Measurements from ENCODE around the gene CCDC9. TPM values are rescaled to one million over a fixed set of nuclear protein-coding genes. Genes with fewer than 3 reads are reported as not detected.

CCDC9 gene
- total and polyA plus RNA-seq, 2 of the 13 experiments (the other 11 are each of a cell fraction or from before 2014, with no cell fraction given): 2.9 to 6.3 TPM

- TF ChIP-seq ATRX (CRISPR knock-in tag; IDR thresholded peaks at IDR 0.05; ENCODE audit: borderline replicate concordance): no peak
- no peak for TF ChIP-seq DDIT3 (CRISPR knock-in tag; IDR thresholded peaks at IDR 0.05)
- no peak for TF ChIP-seq AHR (CRISPR knock-in tag; IDR thresholded peaks at IDR 0.05)
- TF ChIP-seq DZIP1 (CRISPR knock-in tag; IDR thresholded peaks at IDR 0.05): no peak
- TF ChIP-seq, protein P1, sequence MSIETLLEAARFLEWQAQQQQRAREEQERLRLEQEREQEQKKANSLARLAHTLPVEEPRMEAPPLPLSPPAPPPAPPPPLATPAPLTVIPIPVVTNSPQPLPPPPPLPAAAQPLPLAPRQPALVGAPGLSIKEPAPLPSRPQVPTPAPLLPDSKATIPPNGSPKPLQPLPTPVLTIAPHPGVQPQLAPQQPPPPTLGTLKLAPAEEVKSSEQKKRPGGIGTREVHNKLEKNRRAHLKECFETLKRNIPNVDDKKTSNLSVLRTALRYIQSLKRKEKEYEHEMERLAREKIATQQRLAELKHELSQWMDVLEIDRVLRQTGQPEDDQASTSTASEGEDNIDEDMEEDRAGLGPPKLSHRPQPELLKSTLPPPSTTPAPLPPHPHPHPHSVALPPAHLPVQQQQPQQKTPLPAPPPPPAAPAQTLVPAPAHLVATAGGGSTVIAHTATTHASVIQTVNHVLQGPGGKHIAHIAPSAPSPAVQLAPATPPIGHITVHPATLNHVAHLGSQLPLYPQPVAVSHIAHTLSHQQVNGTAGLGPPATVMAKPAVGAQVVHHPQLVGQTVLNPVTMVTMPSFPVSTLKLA (IDR thresholded peaks at IDR 0.05): no peak
- TF ChIP-seq, protein P2, sequence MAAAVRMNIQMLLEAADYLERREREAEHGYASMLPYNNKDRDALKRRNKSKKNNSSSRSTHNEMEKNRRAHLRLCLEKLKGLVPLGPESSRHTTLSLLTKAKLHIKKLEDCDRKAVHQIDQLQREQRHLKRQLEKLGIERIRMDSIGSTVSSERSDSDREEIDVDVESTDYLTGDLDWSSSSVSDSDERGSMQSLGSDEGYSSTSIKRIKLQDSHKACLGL (CRISPR knock-in tag; IDR thresholded peaks at IDR 0.05): no peak
- no peak for TF ChIP-seq SOX13 (IDR thresholded peaks at IDR 0.05)
- TF ChIP-seq SOX13 (CRISPR knock-in tag; conservative IDR thresholded peaks at IDR 0.05 in 1 of 2, IDR thresholded peaks at IDR 0.05 in 1 of 2): no peak
- TF ChIP-seq SUZ12 (IDR thresholded peaks at IDR 0.05; ENCODE audit: low read depth, low read length): no peak
- TF ChIP-seq ZHX1 (CRISPR knock-in tag; IDR thresholded peaks at IDR 0.05; ENCODE audit: low read depth): no peak
- no peak for TF ChIP-seq PPARG (CRISPR knock-in tag; conservative IDR thresholded peaks at IDR 0.05)
- no peaks in the 10 kb centered on the region for H3K79me2 ChIP-seq (ENCODE audit: insufficient read depth, low read length)
- ATAC-seq: no peak
- peaks cover 17% of the 10 kb centered on the region for H3K4me1 ChIP-seq (ENCODE audit: insufficient read depth, low read length)
- H3K9ac ChIP-seq (ENCODE audit: insufficient read depth, low read depth, low read length): no peak overlapping the region
- no peak overlapping the region for H2AFZ ChIP-seq (ENCODE audit: low read length)
- 0 out of 5 replicates have a peak, but pooled peaks cover 0 to 1% of the 10 kb centered on the region in 2 experiments for H3K27me3 ChIP-seq (ENCODE audit: control insufficient read depth in 1 of 2, insufficient read depth in 2 of 2, low read length in 2 of 2)
- ChIA-PET POLR2A (no interaction called here), CTCF (ENCODE audit: low intra/inter-chr PET ratio, low total read pairs) (no interaction called here)
- no peak overlapping the region for H3K27ac ChIP-seq (ENCODE audit: extremely low read length, insufficient read depth, low read length)
- intact Hi-C loops (cut with micrococcal nuclease; ENCODE audit: unreplicated experiment): loop anchor here (2.0 kb wide), 1 partner anchor 49 kb away; no protein-coding TSS in a partner anchor
- 59% methylated on average over 6 of the region's 6 CpGs for WGBS (ENCODE audit: low lambda C conversion rate)
- FAIRE-seq: no peak
- in situ Hi-C loops (cut with HindIII; ENCODE audit: extremely low pct_ligation_motif_present, low pct_unique_long_range_greater_than_20kb): no loop called here
- DNase-seq (ENCODE audit: low spot score): no peak
- BruUV-seq (replicated peaks): no TSS peak
- H3K4me2 ChIP-seq (ENCODE audit: low read depth, low read length): no peak overlapping the region
- no peaks in the 10 kb centered on the region for H3K9me3 ChIP-seq (ENCODE audit: low read length)
- H3K36me3 ChIP-seq (replicated peaks in 1 of 2; ENCODE audit: control insufficient read depth in 1 of 2, insufficient read depth in 2 of 2, low read length in 2 of 2): no peaks in the 10 kb centered on the region
- no peaks in the 10 kb centered on the region for H4K20me1 ChIP-seq (ENCODE audit: insufficient read depth, low read length)
- H3K4me3 ChIP-seq (replicated peaks in 1 of 3; ENCODE audit: insufficient read depth in 1 of 3, low read depth in 2 of 3, low read length in 3 of 3): no peak overlapping the region
Observed at GRCh38 chr19:47303966-47304365, 47.6 kb downstream of the CCDC9 start.
